Endothelial cell (in vitro differentiated cells): ENCODE results near the gene FAM240A. TPM values are rescaled to one million over a fixed set of nuclear protein-coding genes. Genes with fewer than 3 reads are reported as not detected.

Experiments used
- DNase-seq: peaks from one replicate; pipeline ENCODE4 v3.0.0; 2021; ENCODE audit warnings: low spot score
- H3K27ac Mint-ChIP-seq: one replicate; pipeline ENCODE4 v1.8.0; 2021; ENCODE audit warnings: mixed read lengths, inconsistent platforms; ENCODE audit not compliant: unreplicated experiment
- H3K27me3 Mint-ChIP-seq: one replicate; pipeline ENCODE4 v1.8.0; 2021; ENCODE audit warnings: mild to moderate bottlenecking, moderate library complexity, mixed read lengths, inconsistent platforms; ENCODE audit not compliant: unreplicated experiment
- H3K36me3 Mint-ChIP-seq: one replicate; pipeline ENCODE4 v1.8.0; 2021; ENCODE audit warnings: mild to moderate bottlenecking, low read depth, mixed read lengths, inconsistent platforms; ENCODE audit not compliant: unreplicated experiment
- H3K4me1 Mint-ChIP-seq: one replicate; pipeline ENCODE4 v1.8.0; 2021; ENCODE audit warnings: mild to moderate bottlenecking, mixed read lengths, inconsistent platforms; ENCODE audit not compliant: unreplicated experiment
- H3K4me3 Mint-ChIP-seq: one replicate; pipeline ENCODE4 v1.8.0; 2021; ENCODE audit warnings: mild to moderate bottlenecking, mixed read lengths, inconsistent platforms; ENCODE audit not compliant: unreplicated experiment
- H3K9me3 Mint-ChIP-seq: one replicate; pipeline ENCODE4 v1.8.0; 2021; ENCODE audit warnings: mixed read lengths, inconsistent platforms; ENCODE audit not compliant: unreplicated experiment
- total RNA-seq: library from RNA; stranded (reverse); fragmentation: NEBNext Ultra II Directional; extraction: Animal tissue kit (Norgen Biotek cat#: 25700); gene quantifications from one replicate; pipeline ENCODE4 v1.2.1, GENCODE V29; 2021; ENCODE audit not compliant: unreplicated experiment
- TF ChIP-seq, protein P1 (sequence below): fragments of 200-600 bp; sonication (generic); IDR thresholded peaks from one replicate; pipeline ENCODE4 v1.5.0; 2021; ENCODE audit warnings: antibody characterized with exemption; ENCODE audit not compliant: unreplicated experiment

The FAM240A gene
- total RNA-seq, 1 donor from 2014 or later: not detected

DNA sequence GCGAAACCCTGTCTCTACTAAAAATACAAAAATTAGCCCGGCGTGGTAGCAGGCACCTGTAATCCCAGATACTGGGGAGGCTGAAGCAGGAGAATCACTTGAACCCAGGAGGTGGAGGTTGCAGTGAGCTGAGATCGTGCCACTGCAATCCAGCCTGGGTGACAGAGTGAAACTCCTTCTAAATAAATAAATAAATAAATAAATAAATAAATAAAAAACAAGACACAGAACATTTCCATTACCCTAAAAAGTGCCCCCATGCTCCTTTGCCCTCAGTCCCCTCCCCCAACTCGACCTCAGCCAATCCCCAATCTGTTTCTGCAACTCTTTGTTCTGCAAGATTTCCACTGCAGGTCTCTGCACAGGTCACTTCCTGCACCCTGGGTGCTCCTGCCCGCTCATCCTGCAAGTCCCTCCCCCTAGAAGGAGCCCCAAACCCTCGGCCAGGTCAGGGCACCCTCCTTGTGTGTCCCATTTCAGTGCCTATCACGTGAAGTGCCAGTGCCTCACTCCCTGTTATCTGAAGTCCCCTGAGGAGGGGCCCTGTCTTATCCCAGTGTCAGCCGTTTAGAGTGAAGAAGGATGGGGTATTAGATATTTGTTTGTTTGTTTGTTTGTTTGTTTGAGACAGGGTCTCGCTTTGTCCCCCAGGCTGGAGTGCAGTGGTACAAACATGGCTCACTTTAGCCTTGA, 1.1 kb downstream of the FAM240A start:
- Mint-ChIP-seq H3K36me3 (no peaks in the 10 kb centered on the region), H3K27me3 (peaks cover 1% of the 10 kb centered on the region), H3K9me3 (no peaks in the 10 kb centered on the region), H3K4me3 (no peak overlapping the region), H3K4me1 (no peaks in the 10 kb centered on the region), H3K27ac (no peak overlapping the region)
- TF ChIP-seq, protein P1, sequence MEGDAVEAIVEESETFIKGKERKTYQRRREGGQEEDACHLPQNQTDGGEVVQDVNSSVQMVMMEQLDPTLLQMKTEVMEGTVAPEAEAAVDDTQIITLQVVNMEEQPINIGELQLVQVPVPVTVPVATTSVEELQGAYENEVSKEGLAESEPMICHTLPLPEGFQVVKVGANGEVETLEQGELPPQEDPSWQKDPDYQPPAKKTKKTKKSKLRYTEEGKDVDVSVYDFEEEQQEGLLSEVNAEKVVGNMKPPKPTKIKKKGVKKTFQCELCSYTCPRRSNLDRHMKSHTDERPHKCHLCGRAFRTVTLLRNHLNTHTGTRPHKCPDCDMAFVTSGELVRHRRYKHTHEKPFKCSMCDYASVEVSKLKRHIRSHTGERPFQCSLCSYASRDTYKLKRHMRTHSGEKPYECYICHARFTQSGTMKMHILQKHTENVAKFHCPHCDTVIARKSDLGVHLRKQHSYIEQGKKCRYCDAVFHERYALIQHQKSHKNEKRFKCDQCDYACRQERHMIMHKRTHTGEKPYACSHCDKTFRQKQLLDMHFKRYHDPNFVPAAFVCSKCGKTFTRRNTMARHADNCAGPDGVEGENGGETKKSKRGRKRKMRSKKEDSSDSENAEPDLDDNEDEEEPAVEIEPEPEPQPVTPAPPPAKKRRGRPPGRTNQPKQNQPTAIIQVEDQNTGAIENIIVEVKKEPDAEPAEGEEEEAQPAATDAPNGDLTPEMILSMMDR: no peak
- DNase-seq: no peak

DNA sequence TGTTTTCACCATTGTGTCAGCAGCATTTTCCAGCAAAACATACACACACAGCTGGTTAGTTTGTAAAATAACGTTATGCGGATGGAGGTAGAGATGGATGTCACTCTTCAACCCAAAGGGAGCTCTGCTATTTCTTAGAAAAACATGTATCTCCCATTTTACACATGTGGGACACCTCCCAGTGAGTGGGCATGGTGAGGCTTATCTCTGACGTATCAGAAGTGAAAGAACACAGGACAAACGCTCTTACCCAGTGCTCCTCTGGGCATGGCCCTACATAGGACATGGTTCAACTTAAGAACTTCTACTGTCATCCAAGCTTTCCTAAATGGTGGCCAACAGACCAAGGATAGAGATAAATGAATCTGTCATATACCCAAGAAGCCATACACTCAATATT, 2.1 kb downstream of the FAM240A start:
- Mint-ChIP-seq H3K27ac (no peak overlapping the region), H3K27me3 (peaks cover 1% of the 10 kb centered on the region), H3K9me3 (no peaks in the 10 kb centered on the region), H3K36me3 (no peaks in the 10 kb centered on the region), H3K4me1 (no peaks in the 10 kb centered on the region), H3K4me3 (no peak overlapping the region)
- no peak for DNase-seq
- TF ChIP-seq, protein P1: no peak

DNA sequence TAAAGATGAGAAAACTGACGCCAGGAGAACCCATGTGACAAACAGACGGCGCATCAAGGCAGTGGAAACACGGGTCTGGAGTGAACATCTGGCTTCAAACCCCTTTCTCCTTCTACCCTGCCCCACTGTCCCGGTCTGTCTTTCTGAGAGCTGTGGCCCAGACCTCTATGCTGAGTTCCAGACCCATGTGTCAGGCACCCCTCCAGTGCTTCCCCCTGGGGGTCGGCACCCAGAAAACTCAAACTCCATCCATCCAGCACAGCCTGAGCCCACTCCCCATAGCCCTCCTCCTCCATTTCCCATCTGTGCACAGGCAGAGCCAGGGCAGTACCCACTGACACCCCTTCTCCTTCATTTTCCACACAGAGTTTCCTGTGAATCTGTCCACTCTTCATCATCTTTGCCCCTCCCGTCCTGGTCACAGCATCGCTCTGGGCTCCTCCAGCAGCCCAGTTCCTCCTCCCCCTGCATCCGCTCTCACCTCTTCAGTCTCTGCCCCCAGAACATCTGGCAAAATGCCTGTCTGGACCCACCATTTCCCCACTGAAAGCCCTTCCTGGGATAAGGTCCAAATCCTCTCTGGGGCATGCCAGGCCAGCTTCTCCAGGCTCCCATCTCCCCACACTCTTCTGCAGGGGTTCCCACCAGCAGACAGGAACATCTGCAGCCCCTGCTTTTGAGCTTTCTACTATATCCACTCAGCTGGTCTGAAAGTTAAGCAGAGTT, 2.9 kb downstream of the FAM240A start:
- Mint-ChIP-seq H3K4me1 (peaks cover 5% of the 10 kb centered on the region), H3K9me3 (no peaks in the 10 kb centered on the region), H3K27ac (no peak overlapping the region), H3K27me3 (peaks cover 1% of the 10 kb centered on the region), H3K4me3 (no peak overlapping the region), H3K36me3 (no peaks in the 10 kb centered on the region)
- DNase-seq: no peak
- TF ChIP-seq, protein P1: no peak

DNA sequence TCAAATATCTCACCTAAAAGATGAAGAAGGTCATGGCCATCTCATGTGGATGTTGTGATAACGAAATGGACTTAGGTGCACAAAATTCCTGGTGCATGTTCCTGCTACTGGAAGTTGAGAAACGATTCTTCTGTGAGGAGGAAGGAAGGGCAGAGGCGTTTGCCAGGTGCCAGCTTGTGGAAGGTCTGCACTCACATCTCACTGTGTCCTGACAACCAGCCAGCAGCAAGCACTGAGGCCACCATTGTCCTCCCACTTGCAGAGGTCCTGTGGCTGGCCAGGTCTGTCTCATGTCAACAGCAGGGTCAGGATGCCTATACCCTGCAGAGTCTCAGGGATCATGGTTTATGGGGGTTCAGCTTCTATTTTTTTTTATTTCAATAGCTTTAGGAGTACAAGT, 3.7 kb downstream of the FAM240A start:
- TF ChIP-seq, protein P1: no peak
- peaks cover 11% of the 10 kb centered on the region for H3K4me1 Mint-ChIP-seq
- no peak overlapping the region for H3K27ac Mint-ChIP-seq
- H3K27me3 Mint-ChIP-seq: peaks cover 1% of the 10 kb centered on the region
- no peaks in the 10 kb centered on the region for H3K9me3 Mint-ChIP-seq
- no peaks in the 10 kb centered on the region for H3K36me3 Mint-ChIP-seq
- DNase-seq: no peak
- no peak overlapping the region for H3K4me3 Mint-ChIP-seq

DNA sequence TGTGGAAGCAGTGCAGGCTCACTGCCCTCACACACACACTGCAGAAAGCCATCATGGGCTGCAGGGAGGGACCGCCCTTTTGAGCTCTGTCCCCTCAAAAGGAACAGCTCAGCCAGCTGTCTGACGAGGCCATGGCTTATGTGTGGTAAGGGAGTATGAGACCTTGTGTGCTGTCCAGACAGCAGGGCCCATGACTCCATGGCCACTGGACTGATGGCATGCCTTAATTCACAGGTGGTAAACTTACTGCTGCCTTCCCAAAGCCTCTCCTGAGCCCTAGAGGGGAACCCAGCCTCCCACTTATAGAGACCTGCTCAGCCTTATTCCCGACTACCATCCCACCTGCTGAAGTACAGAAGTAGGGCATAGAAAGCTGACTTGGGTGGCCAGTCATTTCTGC, 5.6 kb downstream of the FAM240A start:
- TF ChIP-seq, protein P1: no peak
- H3K4me3 Mint-ChIP-seq: no peak overlapping the region
- no peaks in the 10 kb centered on the region for H3K36me3 Mint-ChIP-seq
- H3K27me3 Mint-ChIP-seq: peaks cover 1% of the 10 kb centered on the region
- no peak overlapping the region for H3K27ac Mint-ChIP-seq
- no peaks in the 10 kb centered on the region for H3K9me3 Mint-ChIP-seq
- no peak for DNase-seq
- H3K4me1 Mint-ChIP-seq: peaks cover 11% of the 10 kb centered on the region
